Right kidney (tissue), 1 donor: ENCODE measurements around the gene CRTC1.

ENCODE experiments used
- DNase-seq: peaks from one replicate; pipeline ENCODE4 v3.0.0-alpha.2; 2016

The CRTC1 gene

GRCh38 chr19:18749362-18750231 is 66.1 kb downstream of the CRTC1 start:
- no peak for DNase-seq

- DNase-seq, result no peak
These were observed 67.0 kb downstream of the CRTC1 start for GRCh38 chr19:18750295-18750970.

- no peak for DNase-seq
These were observed 68.1 kb downstream of the CRTC1 start for GRCh38 chr19:18751571-18751970.

GRCh38 chr19:18754501-18754900 is 71.0 kb downstream of the CRTC1 start:
- DNase-seq, result no peak

GRCh38 chr19:18756896-18757295 is 73.4 kb downstream of the CRTC1 start:
- DNase-seq, result no peak

- DNase-seq, result no peak
These were observed 76.0 kb downstream of the CRTC1 start for GRCh38 chr19:18759304-18759994.

GRCh38 chr19:18759995-18760426 is 76.5 kb downstream of the CRTC1 start:
- DNase-seq, result no peak

- no peak for DNase-seq
These were observed 77.2 kb downstream of the CRTC1 start for GRCh38 chr19:18760440-18761383.

- DNase-seq, result no peak
These were observed 78.1 kb downstream of the CRTC1 start for GRCh38 chr19:18761531-18762110.

GRCh38 chr19:18762125-18763023 is 78.9 kb downstream of the CRTC1 start:
- peak; percentile 70 for DNase-seq

GRCh38 chr19:18763674-18764590 is 80.5 kb downstream of the CRTC1 start:
- no peak for DNase-seq

GRCh38 chr19:18764591-18765051 is 81.1 kb downstream of the CRTC1 start:
- DNase-seq, result no peak

- no peak for DNase-seq
These were observed 81.7 kb downstream of the CRTC1 start for GRCh38 chr19:18765224-18765623.

- peak; percentile 51 for DNase-seq
These were observed 84.7 kb downstream of the CRTC1 start for GRCh38 chr19:18768046-18768771.

- DNase-seq, result no peak
These were observed 85.8 kb downstream of the CRTC1 start for GRCh38 chr19:18768997-18769891.

- DNase-seq, result no peak
These were observed 86.6 kb downstream of the CRTC1 start for GRCh38 chr19:18769989-18770528.
